GM12874 (cell line): ENCODE results near the gene NACC2.

Experiments
- TF ChIP-seq, protein P1 (sequence below): IDR thresholded peaks from 2 replicates; pipeline ENCODE4 v1.5.1; 2011; ENCODE audit warnings: low read depth, mild to moderate bottlenecking, control low read depth, low read length, moderate library complexity; ENCODE audit not compliant: insufficient read depth

Gene NACC2

DNA sequence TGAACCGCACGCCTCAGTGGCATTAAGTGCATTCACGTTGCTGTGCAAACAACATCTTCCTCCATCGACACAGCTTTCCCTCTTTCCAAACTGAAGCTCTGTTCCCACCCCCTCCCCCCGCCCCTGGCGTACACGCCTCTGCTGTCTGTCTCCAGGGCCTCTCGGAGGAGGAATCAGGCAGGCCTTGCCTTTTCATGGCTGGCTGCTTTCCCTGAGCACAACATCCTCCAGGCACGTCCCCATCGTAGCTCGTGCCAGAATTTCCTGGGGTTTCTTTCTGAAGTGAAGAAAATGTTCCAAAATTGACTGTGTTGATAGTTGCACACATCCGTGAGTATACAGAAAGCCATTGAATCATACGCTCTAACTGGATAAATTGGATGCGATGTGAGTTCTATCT, 45.9 kb upstream of the NACC2 start:
- TF ChIP-seq, protein P1, sequence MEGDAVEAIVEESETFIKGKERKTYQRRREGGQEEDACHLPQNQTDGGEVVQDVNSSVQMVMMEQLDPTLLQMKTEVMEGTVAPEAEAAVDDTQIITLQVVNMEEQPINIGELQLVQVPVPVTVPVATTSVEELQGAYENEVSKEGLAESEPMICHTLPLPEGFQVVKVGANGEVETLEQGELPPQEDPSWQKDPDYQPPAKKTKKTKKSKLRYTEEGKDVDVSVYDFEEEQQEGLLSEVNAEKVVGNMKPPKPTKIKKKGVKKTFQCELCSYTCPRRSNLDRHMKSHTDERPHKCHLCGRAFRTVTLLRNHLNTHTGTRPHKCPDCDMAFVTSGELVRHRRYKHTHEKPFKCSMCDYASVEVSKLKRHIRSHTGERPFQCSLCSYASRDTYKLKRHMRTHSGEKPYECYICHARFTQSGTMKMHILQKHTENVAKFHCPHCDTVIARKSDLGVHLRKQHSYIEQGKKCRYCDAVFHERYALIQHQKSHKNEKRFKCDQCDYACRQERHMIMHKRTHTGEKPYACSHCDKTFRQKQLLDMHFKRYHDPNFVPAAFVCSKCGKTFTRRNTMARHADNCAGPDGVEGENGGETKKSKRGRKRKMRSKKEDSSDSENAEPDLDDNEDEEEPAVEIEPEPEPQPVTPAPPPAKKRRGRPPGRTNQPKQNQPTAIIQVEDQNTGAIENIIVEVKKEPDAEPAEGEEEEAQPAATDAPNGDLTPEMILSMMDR: no peak

DNA sequence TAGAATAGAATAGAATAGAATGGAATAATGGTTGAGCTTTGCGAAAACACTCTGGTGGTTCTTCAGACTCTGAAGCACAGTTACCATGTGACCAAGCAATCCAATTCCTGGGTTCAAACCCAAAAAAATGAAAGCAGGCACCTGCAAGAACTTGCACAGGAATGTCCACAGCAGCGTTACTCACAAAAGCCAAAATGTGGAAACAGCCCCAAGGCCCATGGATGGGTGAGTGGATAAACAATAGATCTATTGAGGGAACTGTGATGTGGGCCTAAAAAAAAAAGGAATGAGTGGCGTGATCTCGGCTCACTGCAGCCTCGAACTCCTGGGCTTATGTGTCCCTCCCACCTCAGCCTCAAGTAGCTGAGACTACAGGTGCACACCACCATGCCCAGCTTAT, 45.0 kb upstream of the NACC2 start:
- TF ChIP-seq, protein P1: no peak

DNA sequence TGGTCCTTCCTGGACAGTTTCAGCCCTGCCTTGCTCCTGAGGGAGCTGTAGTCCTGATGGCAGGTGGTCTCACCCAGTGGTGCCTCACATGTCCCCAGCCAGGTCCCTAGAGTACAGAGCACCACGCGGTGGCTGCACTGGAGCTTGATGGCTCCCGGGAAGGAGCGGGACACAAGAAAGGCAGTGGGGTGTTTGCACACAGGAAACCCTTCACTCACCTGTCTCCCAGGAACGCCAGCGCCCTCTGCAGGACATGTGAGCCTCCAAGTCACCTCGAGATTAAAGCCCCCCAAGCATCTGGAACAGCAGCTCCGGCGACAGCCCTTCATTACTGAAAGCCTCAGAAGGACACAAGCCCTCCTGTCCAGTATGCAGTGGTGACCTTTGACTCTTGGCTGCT, 43.5 kb upstream of the NACC2 start:
- TF ChIP-seq, protein P1: peak; percentile 69

DNA sequence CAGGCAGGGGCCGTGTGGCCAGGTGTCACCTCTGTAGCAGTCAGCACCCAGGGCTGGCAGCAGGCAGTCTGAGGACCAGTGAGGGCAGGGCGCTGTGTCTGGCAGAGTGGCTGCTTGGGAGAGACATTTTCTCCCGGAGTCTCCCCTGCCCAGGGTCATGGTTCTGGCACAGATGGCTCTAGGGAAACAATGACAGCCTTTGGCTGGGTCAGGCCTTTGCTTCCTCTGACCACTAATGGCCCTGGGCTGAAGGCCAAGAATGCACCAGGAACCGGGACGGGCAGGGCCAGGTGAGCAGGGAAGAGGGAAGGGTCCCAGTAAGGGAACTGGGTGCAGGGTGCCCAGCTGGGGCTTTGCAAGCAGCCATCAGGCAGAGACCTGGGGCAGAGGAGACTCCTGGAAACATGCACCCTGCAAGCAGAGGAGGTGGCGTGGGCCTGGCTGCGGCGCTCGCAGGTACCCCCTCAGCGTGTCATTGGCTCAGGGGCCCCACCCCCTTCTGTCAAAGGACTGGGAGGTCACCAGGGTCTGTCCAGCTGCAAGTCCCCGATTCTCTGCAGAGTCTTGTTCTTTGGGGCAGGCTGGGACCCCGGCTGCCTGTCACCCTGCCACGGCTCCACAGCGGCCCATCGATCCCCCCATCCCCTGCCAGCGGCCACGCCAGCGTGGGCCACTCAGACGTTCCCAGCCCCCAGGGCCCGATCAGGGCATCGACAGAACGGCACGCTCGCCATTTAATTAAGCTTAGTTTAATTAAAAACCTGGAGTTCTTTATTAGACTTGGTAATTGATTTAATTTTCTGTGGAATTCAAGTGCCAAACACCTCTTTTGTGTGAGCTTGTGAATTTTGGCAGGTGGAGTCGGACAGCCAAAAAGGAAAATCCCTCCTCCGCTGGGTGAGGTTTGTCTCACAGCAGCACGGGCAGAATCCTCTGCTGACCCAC, 42.5 kb upstream of the NACC2 start:
- TF ChIP-seq, protein P1: no peak

DNA sequence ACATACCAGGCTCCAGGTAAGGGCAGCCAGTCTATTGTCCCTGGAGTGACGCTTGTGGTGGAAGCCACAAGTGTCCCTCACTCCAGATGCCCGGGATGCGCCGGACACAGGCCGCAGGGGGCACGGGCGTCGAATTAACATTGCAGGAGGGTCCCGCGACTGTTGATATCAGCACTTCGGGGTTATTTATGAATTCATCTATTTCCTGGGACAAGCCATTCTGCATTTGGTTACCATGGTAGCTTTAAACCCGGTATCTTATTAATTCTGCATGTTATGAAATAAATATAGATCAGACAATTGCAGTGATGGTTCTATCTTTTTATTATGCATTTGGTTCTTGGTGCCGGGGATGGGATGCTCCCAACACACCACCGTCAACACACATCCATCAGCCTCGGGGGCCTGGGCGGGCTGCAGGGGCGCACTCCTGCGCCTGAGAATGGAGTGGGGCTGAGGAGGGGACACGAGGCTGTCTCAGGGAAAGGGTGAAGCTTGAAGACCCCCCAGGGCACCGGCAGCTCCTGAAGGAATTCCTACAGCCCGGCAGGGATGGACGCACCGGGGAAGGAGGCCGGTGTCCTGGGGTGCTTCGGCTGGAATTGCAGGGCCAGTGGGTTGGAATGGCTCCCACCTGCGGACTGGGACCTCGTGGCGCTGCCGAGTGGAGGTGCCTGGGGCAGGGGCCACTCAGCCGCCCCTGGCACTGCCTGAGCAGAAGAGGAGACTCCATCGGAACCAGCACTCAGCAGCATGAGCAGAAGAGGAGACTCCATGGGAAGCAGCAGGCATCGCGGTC, 41.2 kb upstream of the NACC2 start:
- TF ChIP-seq, protein P1: no peak

DNA sequence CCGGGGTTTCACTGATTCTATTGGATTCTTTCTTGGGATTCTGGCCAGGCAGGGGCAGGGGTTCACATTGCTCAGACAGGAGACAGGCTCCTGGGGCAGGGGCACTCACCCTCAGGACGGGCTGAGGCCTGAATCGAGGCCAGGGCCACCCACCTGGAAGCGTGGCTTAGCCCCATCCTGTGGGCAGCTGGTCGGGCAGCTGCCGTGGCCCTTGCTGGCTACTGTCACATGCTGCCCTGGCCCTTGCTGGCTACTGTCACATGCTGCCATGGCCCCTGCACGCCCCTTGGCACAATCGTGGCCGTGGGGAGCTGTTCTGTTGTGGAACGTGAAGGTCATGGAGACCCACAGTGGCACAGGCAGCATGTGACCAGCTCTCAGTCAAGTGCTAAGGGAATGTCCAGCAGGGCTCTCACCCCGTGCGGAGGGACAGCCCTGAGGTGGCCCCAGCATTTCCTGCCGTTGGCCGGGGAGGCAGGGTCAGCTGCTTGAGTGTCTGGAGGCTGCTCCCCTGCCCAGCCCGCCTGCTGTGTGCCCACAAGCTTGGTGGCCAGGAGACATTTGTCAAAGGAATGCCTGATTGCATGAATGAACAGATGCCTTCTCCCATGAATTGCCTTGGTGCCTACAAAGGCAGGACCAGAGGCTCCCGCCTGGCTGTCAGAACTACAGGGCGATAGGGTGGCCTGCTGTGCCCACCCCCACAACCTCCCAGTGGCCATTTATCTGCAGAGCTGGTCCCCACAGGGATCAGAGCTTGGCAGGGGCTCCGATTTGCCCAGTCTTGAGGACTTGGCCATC, 40.4 kb upstream of the NACC2 start:
- TF ChIP-seq, protein P1: no peak
